HG03196 (cell line): ENCODE data around the gene FDXACB1.
"Not testable (repeated sequence)": the region's sequence is repeated elsewhere in the genome, so short reads cannot be mapped to it uniquely, and the experiment has no call there.

Experiments used
- ATAC-seq: cut with Tn5 transposase; IDR thresholded peaks from one replicate; pipeline ENCODE4 v1.9.1; 2021; ENCODE audit not compliant: unreplicated experiment

The FDXACB1 gene

GRCh38 chr11:111909378-111909777, 30.4 kb upstream of the FDXACB1 start:
- no peak for ATAC-seq

GRCh38 chr11:111908639-111909305, 29.8 kb upstream of the FDXACB1 start:
- no peak for ATAC-seq

GRCh38 chr11:111906680-111907079, 27.7 kb upstream of the FDXACB1 start:
- ATAC-seq: no peak

GRCh38 chr11:111905411-111905810, 26.4 kb upstream of the FDXACB1 start:
- ATAC-seq: no peak

GRCh38 chr11:111886844-111887243, 7.9 kb upstream of the FDXACB1 start:
- ATAC-seq: no peak

- no peak for ATAC-seq
Observed at GRCh38 chr11:111886032-111886431, 7.1 kb upstream of the FDXACB1 start.

- not testable (repeated sequence) for ATAC-seq
Observed at GRCh38 chr11:111885053-111885452, 6.1 kb upstream of the FDXACB1 start.

GRCh38 chr11:111882202-111882601, 3.2 kb upstream of the FDXACB1 start:
- ATAC-seq: no peak

GRCh38 chr11:111879637-111879960, 634 bp upstream of the FDXACB1 start:
- ATAC-seq: no peak

GRCh38 chr11:111878385-111878848, 548 bp downstream of the FDXACB1 start:
- ATAC-seq: no peak

GRCh38 chr11:111871693-111872161, 7.2 kb downstream of the FDXACB1 start:
- ATAC-seq: no peak

- peak; percentile 93 for ATAC-seq
Observed at GRCh38 chr11:111870886-111871692, 7.9 kb downstream of the FDXACB1 start, which contains the start of gene ALG9. Gene ALG9, minus strand, starts transcription at chr11:111871581. Its CDS starts 99 bp downstream, at chr11:111871482.

GRCh38 chr11:111870522-111870885, 8.5 kb downstream of the FDXACB1 start:
- peak; percentile 4 for ATAC-seq

- ATAC-seq: no peak
Observed at GRCh38 chr11:111870113-111870512, 8.9 kb downstream of the FDXACB1 start.

GRCh38 chr11:111860257-111860656, 18.7 kb downstream of the FDXACB1 start:
- no peak for ATAC-seq

GRCh38 chr11:111855506-111855905, 23.5 kb downstream of the FDXACB1 start:
- no peak for ATAC-seq

- ATAC-seq: no peak
Observed at GRCh38 chr11:111852103-111852502, 26.9 kb downstream of the FDXACB1 start.

GRCh38 chr11:111851636-111852035, 27.3 kb downstream of the FDXACB1 start:
- no peak for ATAC-seq

- no peak for ATAC-seq
Observed at GRCh38 chr11:111851067-111851466, 27.9 kb downstream of the FDXACB1 start.

GRCh38 chr11:111849631-111850030, 29.3 kb downstream of the FDXACB1 start:
- ATAC-seq: no peak

GRCh38 chr11:111846636-111847035, 32.3 kb downstream of the FDXACB1 start:
- ATAC-seq: no peak

- ATAC-seq: no peak
Observed at GRCh38 chr11:111846063-111846462, 32.9 kb downstream of the FDXACB1 start.
